ENCODE results near the gene IRF5.

GRCh38 chr7:128919881-128920799, 17.6 kb upstream of the IRF5 start:
- TF ChIP-seq CTCF (IDR thresholded peaks at IDR 0.05; ENCODE audit: low read depth, low read length, poor library complexity, severe bottlenecking): peak; percentile 24
- no peak for TF ChIP-seq EZH2phosphoT487 (IDR thresholded peaks at IDR 0.05; ENCODE audit: borderline replicate concordance, low read length)
